Measurements from ENCODE around the gene PFKL.

The PFKL gene

DNA sequence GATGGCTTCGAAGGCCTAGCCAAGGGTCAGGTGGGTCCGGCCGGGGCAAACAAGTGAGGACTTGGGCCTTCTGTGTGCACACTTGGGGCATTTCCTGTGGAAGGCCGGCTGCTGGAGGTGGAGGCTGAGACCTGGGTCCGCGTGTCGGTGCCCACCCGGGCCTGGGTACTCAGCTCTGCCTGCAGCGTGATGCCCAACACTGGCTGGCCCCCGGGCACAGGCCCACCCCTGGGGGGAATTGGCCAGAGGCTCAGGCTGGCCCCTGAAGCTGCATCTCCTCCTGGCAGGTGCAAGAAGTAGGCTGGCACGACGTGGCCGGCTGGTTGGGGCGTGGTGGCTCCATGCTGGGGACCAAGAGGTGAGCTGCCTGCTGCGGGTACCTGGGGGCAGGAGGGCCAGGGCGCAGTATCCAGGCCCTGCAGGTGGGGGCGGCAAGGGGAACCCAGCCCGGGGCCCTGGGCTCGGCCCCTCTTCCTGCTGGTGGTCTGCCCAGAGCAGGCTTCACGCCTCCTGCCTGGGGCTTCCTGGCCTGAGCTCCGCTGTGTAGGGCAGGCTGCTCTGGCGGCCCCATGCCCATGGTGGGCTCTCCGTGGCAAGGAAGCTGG is 22.1 kb downstream of the PFKL start:
- TF ChIP-seq SIN3A (IDR thresholded peaks at IDR 0.05; ENCODE audit: borderline replicate concordance, insufficient read depth, low read length) (no peak), POLR2AphosphoS5 (IDR thresholded peaks at IDR 0.05; ENCODE audit: low read depth, low read length) (no peak), TAF1 (IDR thresholded peaks at IDR 0.05; ENCODE audit: borderline replicate concordance, insufficient read depth, low read length) (no peak), FOXP2 (optimal IDR thresholded peaks at IDR 0.05; ENCODE audit: borderline replicate concordance, extremely low read depth, extremely low read length, insufficient read depth) (no peak)
- TF ChIP-seq, protein P1, sequence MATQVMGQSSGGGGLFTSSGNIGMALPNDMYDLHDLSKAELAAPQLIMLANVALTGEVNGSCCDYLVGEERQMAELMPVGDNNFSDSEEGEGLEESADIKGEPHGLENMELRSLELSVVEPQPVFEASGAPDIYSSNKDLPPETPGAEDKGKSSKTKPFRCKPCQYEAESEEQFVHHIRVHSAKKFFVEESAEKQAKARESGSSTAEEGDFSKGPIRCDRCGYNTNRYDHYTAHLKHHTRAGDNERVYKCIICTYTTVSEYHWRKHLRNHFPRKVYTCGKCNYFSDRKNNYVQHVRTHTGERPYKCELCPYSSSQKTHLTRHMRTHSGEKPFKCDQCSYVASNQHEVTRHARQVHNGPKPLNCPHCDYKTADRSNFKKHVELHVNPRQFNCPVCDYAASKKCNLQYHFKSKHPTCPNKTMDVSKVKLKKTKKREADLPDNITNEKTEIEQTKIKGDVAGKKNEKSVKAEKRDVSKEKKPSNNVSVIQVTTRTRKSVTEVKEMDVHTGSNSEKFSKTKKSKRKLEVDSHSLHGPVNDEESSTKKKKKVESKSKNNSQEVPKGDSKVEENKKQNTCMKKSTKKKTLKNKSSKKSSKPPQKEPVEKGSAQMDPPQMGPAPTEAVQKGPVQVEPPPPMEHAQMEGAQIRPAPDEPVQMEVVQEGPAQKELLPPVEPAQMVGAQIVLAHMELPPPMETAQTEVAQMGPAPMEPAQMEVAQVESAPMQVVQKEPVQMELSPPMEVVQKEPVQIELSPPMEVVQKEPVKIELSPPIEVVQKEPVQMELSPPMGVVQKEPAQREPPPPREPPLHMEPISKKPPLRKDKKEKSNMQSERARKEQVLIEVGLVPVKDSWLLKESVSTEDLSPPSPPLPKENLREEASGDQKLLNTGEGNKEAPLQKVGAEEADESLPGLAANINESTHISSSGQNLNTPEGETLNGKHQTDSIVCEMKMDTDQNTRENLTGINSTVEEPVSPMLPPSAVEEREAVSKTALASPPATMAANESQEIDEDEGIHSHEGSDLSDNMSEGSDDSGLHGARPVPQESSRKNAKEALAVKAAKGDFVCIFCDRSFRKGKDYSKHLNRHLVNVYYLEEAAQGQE (IDR thresholded peaks at IDR 0.05; ENCODE audit: insufficient read depth in 1 of 2, low read depth in 2 of 2, low read length in 2 of 2) = no peak

DNA sequence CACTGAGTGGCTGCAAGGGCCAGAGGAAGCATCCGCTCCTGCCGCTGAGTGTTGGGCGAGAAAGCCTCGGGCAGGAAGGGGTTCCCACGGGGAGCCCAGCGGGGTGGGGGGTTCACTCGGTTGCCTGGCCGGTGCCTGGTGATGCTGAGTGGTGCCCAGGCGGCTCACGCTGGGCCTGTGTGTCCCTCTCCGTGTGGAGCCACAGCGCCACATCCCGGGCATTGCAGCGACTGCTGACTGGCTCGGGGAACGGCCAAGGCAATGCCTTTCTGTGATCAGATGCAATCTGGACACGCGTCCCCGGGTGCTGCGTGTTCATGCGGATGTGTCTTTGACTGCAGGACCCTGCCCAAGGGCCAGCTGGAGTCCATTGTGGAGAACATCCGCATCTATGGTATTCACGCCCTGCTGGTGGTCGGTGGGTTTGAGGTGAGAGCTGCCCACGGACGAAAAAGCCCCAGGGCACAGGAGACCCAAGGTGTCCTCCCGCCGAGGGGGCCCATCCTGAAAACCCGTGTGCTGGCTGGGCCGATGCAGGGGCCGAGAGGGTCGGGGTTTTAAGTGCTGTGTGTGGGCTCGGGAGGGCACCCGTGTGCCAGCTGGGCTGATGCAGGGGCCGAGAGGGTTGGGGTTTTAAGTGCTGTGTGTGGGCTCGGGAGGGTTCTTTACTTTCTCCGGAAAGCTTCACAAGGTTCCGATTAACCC is 22.9 kb downstream of the PFKL start:
- TF ChIP-seq POLR2AphosphoS5 (IDR thresholded peaks at IDR 0.05; ENCODE audit: low read depth, low read length) = no peak
- no peak for TF ChIP-seq SIN3A (IDR thresholded peaks at IDR 0.05; ENCODE audit: borderline replicate concordance, insufficient read depth, low read length)
- TF ChIP-seq, protein P1 (IDR thresholded peaks at IDR 0.05; ENCODE audit: insufficient read depth in 1 of 2, low read depth in 2 of 2, low read length in 2 of 2) = no peak
- no peak for TF ChIP-seq TAF1 (IDR thresholded peaks at IDR 0.05; ENCODE audit: borderline replicate concordance, insufficient read depth, low read length)
- TF ChIP-seq FOXP2 (optimal IDR thresholded peaks at IDR 0.05; ENCODE audit: borderline replicate concordance, extremely low read depth, extremely low read length, insufficient read depth) = no peak

DNA sequence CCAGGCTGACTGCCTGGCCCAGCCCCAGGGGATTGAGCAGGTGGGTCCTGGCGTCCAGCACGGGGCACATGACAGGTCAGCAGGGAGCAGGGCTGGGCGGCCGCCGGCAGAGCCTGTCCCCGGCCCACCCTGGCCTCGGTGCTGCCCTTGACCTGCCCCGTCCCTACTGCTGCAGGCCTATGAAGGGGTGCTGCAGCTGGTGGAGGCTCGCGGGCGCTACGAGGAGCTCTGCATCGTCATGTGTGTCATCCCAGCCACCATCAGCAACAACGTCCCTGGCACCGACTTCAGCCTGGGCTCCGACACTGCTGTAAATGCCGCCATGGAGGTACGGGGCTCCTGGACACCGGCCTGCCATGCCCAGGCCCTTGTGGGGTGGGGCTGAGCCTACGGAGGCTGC is 23.7 kb downstream of the PFKL start:
- TF ChIP-seq FOXP2 (optimal IDR thresholded peaks at IDR 0.05; ENCODE audit: borderline replicate concordance, extremely low read depth, extremely low read length, insufficient read depth) (no peak), TAF1 (IDR thresholded peaks at IDR 0.05; ENCODE audit: borderline replicate concordance, insufficient read depth, low read length) (no peak)

DNA sequence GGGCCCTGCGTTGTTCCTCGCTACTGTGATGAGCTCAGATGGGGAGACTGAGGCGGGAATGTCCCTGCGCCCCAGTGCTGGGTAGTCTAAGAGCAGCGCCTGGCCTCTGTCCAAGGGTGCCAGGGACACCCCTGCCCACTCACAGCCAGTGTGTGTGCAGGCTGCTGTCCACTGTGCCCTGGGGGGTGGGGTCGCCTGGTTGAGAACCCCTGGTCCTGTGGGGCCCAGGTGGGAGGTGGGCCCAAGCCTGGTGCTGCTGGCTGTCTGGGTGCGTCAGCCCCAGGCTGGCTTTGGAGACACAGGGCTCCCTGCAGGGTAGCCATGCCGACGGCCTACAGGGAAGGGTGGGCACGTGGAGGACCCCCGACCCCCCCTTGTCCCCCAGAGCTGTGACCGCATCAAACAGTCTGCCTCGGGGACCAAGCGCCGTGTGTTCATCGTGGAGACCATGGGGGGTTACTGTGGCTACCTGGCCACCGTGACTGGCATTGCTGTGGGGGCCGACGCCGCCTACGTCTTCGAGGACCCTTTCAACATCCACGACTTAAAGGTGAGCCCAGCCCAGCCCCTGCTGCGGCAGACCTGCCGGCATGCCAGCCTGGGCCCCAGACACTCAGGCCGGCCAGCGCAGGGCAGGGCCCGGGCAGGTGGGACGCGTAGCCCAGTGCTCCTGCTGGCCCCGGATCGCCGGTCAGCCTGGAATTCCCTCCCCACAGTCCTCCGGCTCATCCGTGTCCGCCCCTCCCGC is 24.4 kb downstream of the PFKL start:
- TF ChIP-seq FOXP2 (optimal IDR thresholded peaks at IDR 0.05; ENCODE audit: borderline replicate concordance, extremely low read depth, extremely low read length, insufficient read depth) (no peak), SIN3A (IDR thresholded peaks at IDR 0.05; ENCODE audit: borderline replicate concordance, insufficient read depth, low read length) (no peak)
- TF ChIP-seq, protein P1 (IDR thresholded peaks at IDR 0.05; ENCODE audit: insufficient read depth in 1 of 2, low read depth in 2 of 2, low read length in 2 of 2) = no peak

DNA sequence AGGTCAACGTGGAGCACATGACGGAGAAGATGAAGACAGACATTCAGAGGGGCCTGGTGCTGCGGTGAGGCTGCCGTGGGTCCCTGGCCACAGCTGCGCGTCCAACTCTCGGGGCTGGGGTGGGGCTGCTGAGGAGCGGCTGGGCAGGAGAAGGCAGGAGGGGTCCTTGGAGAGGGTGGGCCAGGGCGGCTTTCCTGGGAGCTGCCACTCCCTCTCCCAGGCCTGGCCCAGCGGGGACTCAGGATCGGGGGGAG is 24.9 kb downstream of the PFKL start:
- TF ChIP-seq FOXP2 (optimal IDR thresholded peaks at IDR 0.05; ENCODE audit: borderline replicate concordance, extremely low read depth, extremely low read length, insufficient read depth) (no peak), SIN3A (IDR thresholded peaks at IDR 0.05; ENCODE audit: borderline replicate concordance, insufficient read depth, low read length) (no peak), TAF1 (IDR thresholded peaks at IDR 0.05; ENCODE audit: borderline replicate concordance, insufficient read depth, low read length) (no peak)
